NCI-H1105 treated with DMSO at 0.1 percent for 48 hours (cell line): ENCODE results near the gene SLC8A2.

ENCODE experiments used
- DNase-seq: peaks from one replicate; lab custom pipeline; 2025; lab: John Stamatoyannopoulos, UW

The SLC8A2 gene

GRCh38 chr19:47471733-47472457, at the start of gene SLC8A2:
TSS of gene SLC8A2 (minus strand) at chr19:47471893. CDS start at chr19:47466403, 5,490 bp downstream.
- peak; percentile 73 for DNase-seq

- no peak for DNase-seq
Measured at GRCh38 chr19:47520839-47521238, 49.1 kb upstream of the SLC8A2 start.

GRCh38 chr19:47520343-47520806, 48.7 kb upstream of the SLC8A2 start:
- DNase-seq: no peak

GRCh38 chr19:47518854-47519253, 47.2 kb upstream of the SLC8A2 start:
- DNase-seq: no peak

GRCh38 chr19:47518139-47518538, 46.4 kb upstream of the SLC8A2 start:
- no peak for DNase-seq

- DNase-seq: peak; percentile 100
Measured at GRCh38 chr19:47514869-47515588, 43.3 kb upstream of the SLC8A2 start, which contains the start of gene NAPA. TSS of gene NAPA (minus strand) at chr19:47515063. CDS start at chr19:47514940, 123 bp downstream.

- no peak for DNase-seq
Measured at GRCh38 chr19:47514151-47514868, 42.6 kb upstream of the SLC8A2 start.

- DNase-seq: no peak
Measured at GRCh38 chr19:47512948-47513319, 41.2 kb upstream of the SLC8A2 start.

GRCh38 chr19:47512183-47512947, 40.7 kb upstream of the SLC8A2 start:
- no peak for DNase-seq

GRCh38 chr19:47511681-47512080, 40.0 kb upstream of the SLC8A2 start:
- no peak for DNase-seq

- no peak for DNase-seq
Measured at GRCh38 chr19:47511128-47511517, 39.4 kb upstream of the SLC8A2 start.

GRCh38 chr19:47510516-47511127, 38.9 kb upstream of the SLC8A2 start:
- no peak for DNase-seq

- DNase-seq: no peak
Measured at GRCh38 chr19:47509973-47510372, 38.3 kb upstream of the SLC8A2 start.

- DNase-seq: no peak
Measured at GRCh38 chr19:47509170-47509847, 37.6 kb upstream of the SLC8A2 start.

- DNase-seq: no peak
Measured at GRCh38 chr19:47508721-47509120, 37.0 kb upstream of the SLC8A2 start.

- no peak for DNase-seq
Measured at GRCh38 chr19:47507924-47508553, 36.3 kb upstream of the SLC8A2 start.

GRCh38 chr19:47507012-47507411, 35.3 kb upstream of the SLC8A2 start:
- DNase-seq: no peak

- no peak for DNase-seq
Measured at GRCh38 chr19:47506459-47506858, 34.8 kb upstream of the SLC8A2 start.

- no peak for DNase-seq
Measured at GRCh38 chr19:47505506-47505905, 33.8 kb upstream of the SLC8A2 start.

- no peak for DNase-seq
Measured at GRCh38 chr19:47503826-47504150, 32.1 kb upstream of the SLC8A2 start.
